WERI-Rb-1 (cell line): ENCODE results near the gene GADD45B.

Source experiments
- DNase-seq: peaks from one replicate; pipeline ENCODE4 v3.0.0-alpha.2; 2020
- H3K27ac ChIP-seq: fragments of 250-450 bp; sonication (Bioruptor Pico); 2 replicates; pipeline ENCODE4 v1.5.1; 2020; ENCODE audit warnings: mild to moderate bottlenecking, moderate library complexity
- H3K27me3 ChIP-seq: fragments of 250-450 bp; sonication (Bioruptor Pico); 2 replicates; pipeline ENCODE4 v1.5.1; 2021; ENCODE audit warnings: mild to moderate bottlenecking, low read depth, moderate library complexity; ENCODE audit not compliant: insufficient read depth, severe bottlenecking
- H3K36me3 ChIP-seq: fragments of 250-450 bp; sonication (Bioruptor Pico); 2 replicates; pipeline ENCODE4 v1.5.1; 2020; ENCODE audit warnings: mild to moderate bottlenecking, moderate library complexity
- H3K4me3 ChIP-seq: 2 replicates; pipeline ENCODE4 v1.5.1; 2011; ENCODE audit warnings: low read depth, mild to moderate bottlenecking, control low read depth, low read length
- H3K9me3 ChIP-seq: fragments of 250-450 bp; sonication (Bioruptor Pico); 2 replicates; pipeline ENCODE4 v1.5.1; 2021; ENCODE audit warnings: mild to moderate bottlenecking, moderate library complexity; ENCODE audit not compliant: severe bottlenecking
- TF ChIP-seq, protein P1 (sequence below): IDR thresholded peaks from 2 replicates; pipeline ENCODE4 v1.5.1; 2011; ENCODE audit warnings: low read depth, mild to moderate bottlenecking, control low read depth, inconsistent platforms, low read length

GADD45B gene

DNA sequence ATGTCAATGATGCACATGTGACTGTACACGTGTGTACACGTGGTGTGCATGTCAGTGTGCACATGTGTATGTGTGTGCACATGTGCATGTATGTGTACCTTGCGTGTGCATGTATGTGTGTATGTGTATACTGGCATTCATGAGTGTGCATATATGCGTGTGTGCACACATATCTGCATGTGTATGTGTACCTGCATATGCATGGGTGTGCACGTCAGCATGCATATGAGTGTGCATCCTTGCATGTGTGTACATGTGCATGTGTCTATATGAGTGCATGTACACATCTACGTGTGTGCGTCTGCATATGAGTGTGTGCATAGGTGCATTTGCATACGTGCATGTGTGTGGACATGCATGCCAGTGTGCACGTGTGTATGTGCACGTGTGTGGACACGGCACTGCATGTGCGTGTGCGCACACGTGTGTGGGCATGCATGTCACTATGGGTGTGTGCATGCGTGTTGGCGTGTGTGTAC, 48.5 kb downstream of the GADD45B start:
- no peaks in the 10 kb centered on the region for H3K9me3 ChIP-seq
- no peak overlapping the region for H3K27ac ChIP-seq
- no peaks in the 10 kb centered on the region for H3K27me3 ChIP-seq
- no peak overlapping the region for H3K4me3 ChIP-seq
- TF ChIP-seq, protein P1, sequence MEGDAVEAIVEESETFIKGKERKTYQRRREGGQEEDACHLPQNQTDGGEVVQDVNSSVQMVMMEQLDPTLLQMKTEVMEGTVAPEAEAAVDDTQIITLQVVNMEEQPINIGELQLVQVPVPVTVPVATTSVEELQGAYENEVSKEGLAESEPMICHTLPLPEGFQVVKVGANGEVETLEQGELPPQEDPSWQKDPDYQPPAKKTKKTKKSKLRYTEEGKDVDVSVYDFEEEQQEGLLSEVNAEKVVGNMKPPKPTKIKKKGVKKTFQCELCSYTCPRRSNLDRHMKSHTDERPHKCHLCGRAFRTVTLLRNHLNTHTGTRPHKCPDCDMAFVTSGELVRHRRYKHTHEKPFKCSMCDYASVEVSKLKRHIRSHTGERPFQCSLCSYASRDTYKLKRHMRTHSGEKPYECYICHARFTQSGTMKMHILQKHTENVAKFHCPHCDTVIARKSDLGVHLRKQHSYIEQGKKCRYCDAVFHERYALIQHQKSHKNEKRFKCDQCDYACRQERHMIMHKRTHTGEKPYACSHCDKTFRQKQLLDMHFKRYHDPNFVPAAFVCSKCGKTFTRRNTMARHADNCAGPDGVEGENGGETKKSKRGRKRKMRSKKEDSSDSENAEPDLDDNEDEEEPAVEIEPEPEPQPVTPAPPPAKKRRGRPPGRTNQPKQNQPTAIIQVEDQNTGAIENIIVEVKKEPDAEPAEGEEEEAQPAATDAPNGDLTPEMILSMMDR: no peak
- no peak for DNase-seq
- no peaks in the 10 kb centered on the region for H3K36me3 ChIP-seq

DNA sequence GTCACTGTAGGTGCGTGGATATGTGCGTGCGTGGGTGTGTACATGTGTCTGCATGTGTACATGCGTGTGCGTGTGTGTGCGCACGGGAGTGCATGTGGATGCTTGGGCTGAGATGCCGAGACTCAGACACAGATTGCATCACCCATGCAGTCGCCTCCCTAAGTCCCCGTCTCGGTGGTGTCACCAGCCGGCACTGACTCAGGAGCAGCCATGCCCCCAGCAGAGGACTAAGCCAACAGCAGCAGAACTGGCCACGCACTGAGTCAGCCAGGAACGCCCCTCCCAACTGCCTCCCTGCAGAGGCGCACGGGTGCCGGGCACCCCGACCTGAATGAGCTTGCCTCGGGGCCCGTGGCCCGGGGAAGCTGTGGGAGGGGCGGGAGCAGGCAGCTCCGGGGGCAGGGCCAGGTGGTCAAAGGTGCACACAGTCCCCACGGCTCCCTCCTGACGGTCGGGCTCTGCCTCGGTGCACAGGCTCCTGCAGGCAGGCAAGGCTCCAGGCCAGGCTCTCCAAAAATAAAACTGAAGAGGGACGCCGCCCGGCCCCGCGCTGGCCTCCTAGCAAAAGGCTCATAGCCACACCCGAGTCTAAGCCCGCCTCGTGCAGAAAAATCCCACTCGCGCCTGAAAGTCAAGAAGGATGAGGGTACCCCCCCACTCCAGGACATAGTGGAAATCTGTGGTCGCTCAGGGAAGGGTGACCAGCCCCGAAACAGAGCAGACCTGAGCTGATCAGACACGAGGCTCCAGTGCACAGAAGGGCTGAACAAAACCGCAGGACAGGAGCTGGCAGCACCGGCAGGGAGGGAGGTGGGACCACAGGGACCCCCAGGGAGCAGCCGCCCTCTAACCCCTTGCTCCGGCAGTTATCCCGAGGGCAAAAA, 49.2 kb downstream of the GADD45B start:
- H3K9me3 ChIP-seq: no peaks in the 10 kb centered on the region
- H3K27me3 ChIP-seq: no peaks in the 10 kb centered on the region
- H3K36me3 ChIP-seq: no peaks in the 10 kb centered on the region
- no peak overlapping the region; the same call in 1 of the 2 replicates for H3K27ac ChIP-seq
- DNase-seq: no peak
- TF ChIP-seq, protein P1: no peak
- H3K4me3 ChIP-seq: no peak overlapping the region

GRCh38 chr19:2527171-2527570, 51.2 kb downstream of the GADD45B start:
- DNase-seq: no peak
- no peak overlapping the region for H3K4me3 ChIP-seq
- H3K27me3 ChIP-seq: no peaks in the 10 kb centered on the region
- TF ChIP-seq, protein P1: no peak
- H3K36me3 ChIP-seq: no peaks in the 10 kb centered on the region
- no peak overlapping the region for H3K27ac ChIP-seq
- H3K9me3 ChIP-seq: peaks cover under 1% of the 10 kb centered on the region

GRCh38 chr19:2527686-2528085, 51.8 kb downstream of the GADD45B start:
- no peak overlapping the region for H3K27ac ChIP-seq

More at GRCh38 chr19:2527686-2528085, 51.8 kb downstream of the GADD45B start:
- Histone ChIP-seq H3K4me3 (no peak overlapping the region), H3K9me3 (peaks cover 6% of the 10 kb centered on the region), H3K36me3 (no peaks in the 10 kb centered on the region), H3K27me3 (no peaks in the 10 kb centered on the region)
- DNase-seq: no peak
- TF ChIP-seq, protein P1: no peak
